Measurements from ENCODE around the gene FAM131B.

The FAM131B gene

GRCh38 chr7:143387156-143387975, 24.9 kb upstream of the FAM131B start:
- WGBS, 2 experiments (ENCODE audit: insufficient coverage in 2 of 2): 90 to 94% methylated on average over 13 to 17 of the region's 23 CpGs
- no peaks in the 10 kb centered on the region for H3K9me3 ChIP-seq (ENCODE audit: control insufficient read depth, low read length)
- H3K36me3 ChIP-seq (ENCODE audit: control insufficient read depth, insufficient read depth, low read length): peaks cover 99% of the 10 kb centered on the region
- H3K4me1 ChIP-seq (ENCODE audit: control insufficient read depth, insufficient read depth, low read length, poor library complexity, severe bottlenecking): peaks cover 79% of the 10 kb centered on the region
- H3K27ac ChIP-seq (ENCODE audit: low read depth, low read length, severe bottlenecking): no peak overlapping the region
- no peak overlapping the region for H3K4me3 ChIP-seq (ENCODE audit: extremely low read depth, insufficient read depth, low read length, poor library complexity, severe bottlenecking)

GRCh38 chr7:143385891-143386781, 23.6 kb upstream of the FAM131B start:
- Histone ChIP-seq H3K36me3 (ENCODE audit: control insufficient read depth, insufficient read depth, low read length) (peaks cover 93% of the 10 kb centered on the region), H3K9me3 (ENCODE audit: control insufficient read depth, low read length) (no peaks in the 10 kb centered on the region), H3K4me3 (ENCODE audit: extremely low read depth, insufficient read depth, low read length, poor library complexity, severe bottlenecking) (peak overlapping the region; percentile 97), H3K27ac (ENCODE audit: low read depth, low read length, severe bottlenecking) (no peak overlapping the region), H3K4me1 (ENCODE audit: control insufficient read depth, insufficient read depth, low read length, poor library complexity, severe bottlenecking) (peaks cover 72% of the 10 kb centered on the region)
- 86 to 92% methylated on average over 9 to 18 of the region's 19 CpGs for WGBS, 2 experiments (ENCODE audit: insufficient coverage in 2 of 2)

- Histone ChIP-seq H3K4me1 (ENCODE audit: control insufficient read depth, insufficient read depth, low read length, poor library complexity, severe bottlenecking) (peaks cover 65% of the 10 kb centered on the region), H3K4me3 (ENCODE audit: extremely low read depth, insufficient read depth, low read length, poor library complexity, severe bottlenecking) (peak overlapping the region; percentile 97), H3K36me3 (ENCODE audit: control insufficient read depth, insufficient read depth, low read length) (peaks cover 82% of the 10 kb centered on the region), H3K27ac (ENCODE audit: low read depth, low read length, severe bottlenecking) (peak overlapping the region; percentile 8), H3K9me3 (ENCODE audit: control insufficient read depth, low read length) (no peaks in the 10 kb centered on the region)
- 88 to 93% methylated on average over 13 of the region's 14 CpGs for WGBS, 2 experiments (ENCODE audit: insufficient coverage in 2 of 2)
Observed at GRCh38 chr7:143384661-143385631, 22.4 kb upstream of the FAM131B start.

GRCh38 chr7:143384148-143384547, 21.6 kb upstream of the FAM131B start:
- H3K4me3 ChIP-seq (ENCODE audit: extremely low read depth, insufficient read depth, low read length, poor library complexity, severe bottlenecking): peak overlapping the region; percentile 97
- WGBS, 2 experiments (ENCODE audit: insufficient coverage in 2 of 2): 89 to 94% methylated on average over 5 of the region's 5 CpGs

GRCh38 chr7:143383642-143383957, 21.1 kb upstream of the FAM131B start:
- H3K36me3 ChIP-seq (ENCODE audit: control insufficient read depth, insufficient read depth, low read length): peaks cover 68% of the 10 kb centered on the region
- peaks cover 59% of the 10 kb centered on the region for H3K4me1 ChIP-seq (ENCODE audit: control insufficient read depth, insufficient read depth, low read length, poor library complexity, severe bottlenecking)
- H3K4me3 ChIP-seq (ENCODE audit: extremely low read depth, insufficient read depth, low read length, poor library complexity, severe bottlenecking): peak overlapping the region; percentile 97
- no peak overlapping the region for H3K27ac ChIP-seq (ENCODE audit: low read depth, low read length, severe bottlenecking)
- H3K9me3 ChIP-seq (ENCODE audit: control insufficient read depth, low read length): no peaks in the 10 kb centered on the region
- WGBS, 2 experiments (ENCODE audit: insufficient coverage in 2 of 2): 56 to 100% methylated on average over 1 of the region's 1 CpG

More at GRCh38 chr7:143384148-143384547, 21.6 kb upstream of the FAM131B start:
- Histone ChIP-seq H3K4me1 (ENCODE audit: control insufficient read depth, insufficient read depth, low read length, poor library complexity, severe bottlenecking) (peaks cover 59% of the 10 kb centered on the region), H3K36me3 (ENCODE audit: control insufficient read depth, insufficient read depth, low read length) (peaks cover 74% of the 10 kb centered on the region), H3K9me3 (ENCODE audit: control insufficient read depth, low read length) (no peaks in the 10 kb centered on the region), H3K27ac (ENCODE audit: low read depth, low read length, severe bottlenecking) (no peak overlapping the region)

GRCh38 chr7:143382791-143383641, 20.5 kb upstream of the FAM131B start:
- Histone ChIP-seq H3K9me3 (ENCODE audit: control insufficient read depth, low read length) (no peaks in the 10 kb centered on the region), H3K36me3 (ENCODE audit: control insufficient read depth, insufficient read depth, low read length) (peaks cover 62% of the 10 kb centered on the region), H3K4me1 (ENCODE audit: control insufficient read depth, insufficient read depth, low read length, poor library complexity, severe bottlenecking) (peaks cover 56% of the 10 kb centered on the region), H3K4me3 (ENCODE audit: extremely low read depth, insufficient read depth, low read length, poor library complexity, severe bottlenecking) (peak overlapping the region; percentile 97), H3K27ac (ENCODE audit: low read depth, low read length, severe bottlenecking) (no peak overlapping the region)
- WGBS, 2 experiments (ENCODE audit: insufficient coverage in 2 of 2): 82 to 89% methylated on average over 12 to 14 of the region's 15 CpGs

- H3K27ac ChIP-seq (ENCODE audit: low read depth, low read length, severe bottlenecking): peak overlapping the region; percentile 99
- H3K36me3 ChIP-seq (ENCODE audit: control insufficient read depth, insufficient read depth, low read length): peaks cover 55% of the 10 kb centered on the region
- WGBS, 2 experiments (ENCODE audit: insufficient coverage in 2 of 2): 27 to 40% methylated on average over 1 to 3 of the region's 21 CpGs
- peak overlapping the region; percentile 97 for H3K4me3 ChIP-seq (ENCODE audit: extremely low read depth, insufficient read depth, low read length, poor library complexity, severe bottlenecking)
- H3K4me1 ChIP-seq (ENCODE audit: control insufficient read depth, insufficient read depth, low read length, poor library complexity, severe bottlenecking): peaks cover 50% of the 10 kb centered on the region
- H3K9me3 ChIP-seq (ENCODE audit: control insufficient read depth, low read length): no peaks in the 10 kb centered on the region
Observed at GRCh38 chr7:143382126-143382790, 19.7 kb upstream of the FAM131B start.

GRCh38 chr7:143381427-143382125, 19.1 kb upstream of the FAM131B start:
- H3K4me3 ChIP-seq (ENCODE audit: extremely low read depth, insufficient read depth, low read length, poor library complexity, severe bottlenecking): peak overlapping the region; percentile 97
- peaks cover 45% of the 10 kb centered on the region for H3K4me1 ChIP-seq (ENCODE audit: control insufficient read depth, insufficient read depth, low read length, poor library complexity, severe bottlenecking)
- peaks cover 3% of the 10 kb centered on the region for H3K9me3 ChIP-seq (ENCODE audit: control insufficient read depth, low read length)
- H3K27ac ChIP-seq (ENCODE audit: low read depth, low read length, severe bottlenecking): peak overlapping the region; percentile 99
- peaks cover 48% of the 10 kb centered on the region for H3K36me3 ChIP-seq (ENCODE audit: control insufficient read depth, insufficient read depth, low read length)
- WGBS, 2 experiments (ENCODE audit: insufficient coverage in 2 of 2): 0% methylated on average over 22 to 53 of the region's 64 CpGs

Measured in mesodermal cell (in vitro differentiated cells).